Body of pancreas (tissue), 4 donors: Measurements from ENCODE around the gene OAS3.

ENCODE experiments used
- CTCF ChIP-seq, 7 experiments: fragments of 450-650 bp in 4 of 7; fragments of 200-600 bp in 3 of 7; sonication (generic) in 3 of 7; IDR thresholded peaks; one replicate each; pipeline ENCODE4 v1.5.1; 2016 to 2019; ENCODE audit warnings: antibody characterized with exemption in 7 of 7
- POLR2A ChIP-seq, 3 donors: fragments of 450-650 bp; IDR thresholded peaks; one replicate each; pipeline ENCODE4 v1.6.1; 2016; ENCODE audit warnings: antibody characterized with exemption in 3 of 3, mild to moderate bottlenecking in 2 of 3

- TF ChIP-seq CTCF (IDR thresholded peaks at IDR 0.05) (no peak), POLR2A (IDR thresholded peaks at IDR 0.05) (no peak)
Measured at GRCh38 chr12:112962561-112962960, 24.3 kb downstream of the OAS3 start.
